ENCODE results near the gene S100A12.
"Not testable (repeated sequence)": the region's sequence is repeated elsewhere in the genome, so short reads cannot be mapped to it uniquely, and the experiment has no call there.

The S100A12 gene

GRCh38 chr1:153375511-153375910 lies at the start of gene S100A12:
TSS of gene S100A12 (minus strand) at chr1:153375621. CDS start at chr1:153374592, 1,029 bp downstream.
- POLR2A ChIA-PET: no interaction called here
- DNase-seq (ENCODE audit: extremely low spot score): no peak
- no peak for TF ChIP-seq CTCF (IDR thresholded peaks at IDR 0.05; ENCODE audit: control extremely low read depth, extremely low read depth, low read depth, missing control alignments)
- CTCF ChIA-PET: interaction anchor here (0.6 to 1.5 kb wide), 3 partner anchors 8 to 38 kb away, joined by 3 to 5 read pairs (median 4); no protein-coding TSS in a partner anchor

- peak; percentile 48 for DNase-seq (ENCODE audit: extremely low spot score)
- no peak for TF ChIP-seq CTCF (IDR thresholded peaks at IDR 0.05; ENCODE audit: control extremely low read depth, extremely low read depth, low read depth, missing control alignments)
- ChIA-PET POLR2A (no interaction called here), CTCF (no interaction called here)
Observed at GRCh38 chr1:153422450-153423068, 47.1 kb upstream of the S100A12 start.

GRCh38 chr1:153420306-153420705 lies 44.9 kb upstream of the S100A12 start:
- TF ChIP-seq CTCF (IDR thresholded peaks at IDR 0.05; ENCODE audit: control extremely low read depth, extremely low read depth, low read depth, missing control alignments): no peak
- DNase-seq (ENCODE audit: extremely low spot score): no peak
- ChIA-PET CTCF (no interaction called here), POLR2A (no interaction called here)

GRCh38 chr1:153419436-153419793 lies 44.0 kb upstream of the S100A12 start:
- POLR2A ChIA-PET; CTCF ChIA-PET; DNase-seq (ENCODE audit: extremely low spot score): not testable (repeated sequence)

- DNase-seq (ENCODE audit: extremely low spot score); CTCF ChIA-PET; POLR2A ChIA-PET: not testable (repeated sequence)
Observed at GRCh38 chr1:153418758-153419435, 43.5 kb upstream of the S100A12 start.

- ChIA-PET CTCF (interaction anchor here (0.9 kb wide), 1 partner anchor 77 kb away, joined by 3 read pairs; no protein-coding TSS in a partner anchor), POLR2A (no interaction called here)
- no peak for TF ChIP-seq CTCF (IDR thresholded peaks at IDR 0.05; ENCODE audit: control extremely low read depth, extremely low read depth, low read depth, missing control alignments)
- DNase-seq (ENCODE audit: extremely low spot score): no peak
Observed at GRCh38 chr1:153417136-153417888, 41.9 kb upstream of the S100A12 start.

GRCh38 chr1:153415850-153416570 lies 40.6 kb upstream of the S100A12 start, which contains the start of gene S100A7A:
TSS of gene S100A7A (plus strand) at chr1:153416520. CDS start at chr1:153418083, 1,563 bp downstream.
- ChIA-PET CTCF (no interaction called here), POLR2A (no interaction called here)
- no peak for TF ChIP-seq CTCF (IDR thresholded peaks at IDR 0.05; ENCODE audit: control extremely low read depth, extremely low read depth, low read depth, missing control alignments)
- no peak for DNase-seq (ENCODE audit: extremely low spot score)

GRCh38 chr1:153413961-153414360 lies 38.5 kb upstream of the S100A12 start:
- DNase-seq (ENCODE audit: extremely low spot score); CTCF ChIA-PET; POLR2A ChIA-PET: not testable (repeated sequence)

- POLR2A ChIA-PET; DNase-seq (ENCODE audit: extremely low spot score): not testable (repeated sequence)
- CTCF ChIA-PET: interaction anchor here (2.0 kb wide), 1 partner anchor 11 kb away, joined by 5 read pairs; no protein-coding TSS in a partner anchor
Observed at GRCh38 chr1:153407274-153407673, 31.9 kb upstream of the S100A12 start.

GRCh38 chr1:153405825-153406599 lies 30.6 kb upstream of the S100A12 start:
- DNase-seq (ENCODE audit: extremely low spot score); POLR2A ChIA-PET: not testable (repeated sequence)

More at GRCh38 chr1:153405825-153406599, 30.6 kb upstream of the S100A12 start:
- CTCF ChIA-PET: interaction anchor here (0.9 kb wide), 1 partner anchor 106 kb away, joined by 3 read pairs; no protein-coding TSS in a partner anchor

Measured in GM10248 (cell line).